Vagina (tissue), 2 donors: ENCODE measurements around the gene TNNT2.

Experiments
- POLR2A ChIP-seq, 2 donors: fragments of 450-650 bp; IDR thresholded peaks; one replicate each; pipeline ENCODE4 v1.6.1; 2017; ENCODE audit warnings: antibody characterized with exemption in 2 of 2, mild to moderate bottlenecking in 2 of 2, moderate library complexity in 2 of 2
- POLR2AphosphoS5 ChIP-seq, 2 donors: sonication (generic); formaldehyde crosslinking; IDR thresholded peaks; one replicate each; pipeline ENCODE4 v1.9.0; 2017; ENCODE audit warnings: antibody characterized with exemption in 2 of 2, mild to moderate bottlenecking in 2 of 2, low read depth in 1 of 2; ENCODE audit not compliant: insufficient read depth in 1 of 2
- TF ChIP-seq, protein P1 (sequence below), 3 experiments: fragments of 450-650 bp in 2 of 3; fragments of 200-600 bp in 1 of 3; sonication (generic) in 1 of 3; IDR thresholded peaks; one replicate each; pipeline ENCODE4 v1.5.1; 2017 to 2019; ENCODE audit warnings: antibody characterized with exemption in 3 of 3, mild to moderate bottlenecking in 2 of 3, moderate library complexity in 2 of 3

- TF ChIP-seq, protein P1, sequence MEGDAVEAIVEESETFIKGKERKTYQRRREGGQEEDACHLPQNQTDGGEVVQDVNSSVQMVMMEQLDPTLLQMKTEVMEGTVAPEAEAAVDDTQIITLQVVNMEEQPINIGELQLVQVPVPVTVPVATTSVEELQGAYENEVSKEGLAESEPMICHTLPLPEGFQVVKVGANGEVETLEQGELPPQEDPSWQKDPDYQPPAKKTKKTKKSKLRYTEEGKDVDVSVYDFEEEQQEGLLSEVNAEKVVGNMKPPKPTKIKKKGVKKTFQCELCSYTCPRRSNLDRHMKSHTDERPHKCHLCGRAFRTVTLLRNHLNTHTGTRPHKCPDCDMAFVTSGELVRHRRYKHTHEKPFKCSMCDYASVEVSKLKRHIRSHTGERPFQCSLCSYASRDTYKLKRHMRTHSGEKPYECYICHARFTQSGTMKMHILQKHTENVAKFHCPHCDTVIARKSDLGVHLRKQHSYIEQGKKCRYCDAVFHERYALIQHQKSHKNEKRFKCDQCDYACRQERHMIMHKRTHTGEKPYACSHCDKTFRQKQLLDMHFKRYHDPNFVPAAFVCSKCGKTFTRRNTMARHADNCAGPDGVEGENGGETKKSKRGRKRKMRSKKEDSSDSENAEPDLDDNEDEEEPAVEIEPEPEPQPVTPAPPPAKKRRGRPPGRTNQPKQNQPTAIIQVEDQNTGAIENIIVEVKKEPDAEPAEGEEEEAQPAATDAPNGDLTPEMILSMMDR (IDR thresholded peaks at IDR 0.05) = peak in 1 of 3 experiments; percentile 31
- TF ChIP-seq POLR2AphosphoS5 (IDR thresholded peaks at IDR 0.05; ENCODE audit: insufficient read depth in 1 of 2, low read depth in 1 of 2) (no peak), POLR2A (IDR thresholded peaks at IDR 0.05) (no peak)
Observed at GRCh38 chr1:201385299-201385891, 7.9 kb upstream of the TNNT2 start.
